Fibroblast of the aortic adventitia (primary cell): ENCODE measurements around the gene PEX14. TPM values are rescaled to one million over a fixed set of nuclear protein-coding genes. Genes with fewer than 3 reads are reported as not detected.
A peak's percentile ranks its signal among the peaks of the same experiment; 100 is the strongest.

Source experiments
- DNase-seq: peaks from one replicate; pipeline ENCODE4 v3.0.0-alpha.2; 2010; ENCODE audit warnings: low read depth
- H3K4me3 ChIP-seq: 2 replicates; pipeline ENCODE4 v1.5.1; 2011; ENCODE audit warnings: low read depth, mild to moderate bottlenecking, control low read depth, low read length, moderate library complexity
- total RNA-seq: library from RNA; depleted of rRNA; stranded (reverse); fragments of >200 nt; gene quantifications from 2 replicates; pipeline ENCODE4 v1.2.3, GENCODE V29; 2012; ENCODE audit warnings: low replicate concordance
- TF ChIP-seq, protein P1 (sequence below): IDR thresholded peaks from 2 replicates; pipeline ENCODE4 v1.5.1; 2011; ENCODE audit warnings: mild to moderate bottlenecking, low read length, control low read depth, inconsistent platforms; ENCODE audit not compliant: insufficient read depth

The PEX14 gene
- total RNA-seq, 1 donor: 12.2 TPM

DNA sequence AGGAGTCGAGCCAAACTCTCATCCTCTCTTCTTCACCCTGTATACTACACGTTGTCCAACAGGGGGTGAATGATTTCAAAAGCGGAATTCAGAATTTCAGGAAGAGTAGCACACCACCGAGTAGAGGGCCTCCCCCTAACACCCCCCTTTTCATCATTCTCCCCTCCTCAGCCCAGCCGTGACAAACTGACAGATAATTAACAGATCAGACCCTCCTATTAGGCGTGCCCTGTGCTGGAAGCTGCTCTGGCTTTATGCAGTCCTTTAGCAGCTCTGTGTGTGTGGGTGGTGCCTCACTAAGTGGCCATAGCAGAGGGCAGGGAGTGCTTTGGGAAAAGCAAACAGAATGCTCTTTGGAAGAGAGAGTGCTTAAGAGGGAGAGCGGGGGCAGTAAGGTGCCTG is 44.3 kb downstream of the PEX14 start:
- no peak for DNase-seq
- H3K4me3 ChIP-seq: no peak overlapping the region
- TF ChIP-seq, protein P1, sequence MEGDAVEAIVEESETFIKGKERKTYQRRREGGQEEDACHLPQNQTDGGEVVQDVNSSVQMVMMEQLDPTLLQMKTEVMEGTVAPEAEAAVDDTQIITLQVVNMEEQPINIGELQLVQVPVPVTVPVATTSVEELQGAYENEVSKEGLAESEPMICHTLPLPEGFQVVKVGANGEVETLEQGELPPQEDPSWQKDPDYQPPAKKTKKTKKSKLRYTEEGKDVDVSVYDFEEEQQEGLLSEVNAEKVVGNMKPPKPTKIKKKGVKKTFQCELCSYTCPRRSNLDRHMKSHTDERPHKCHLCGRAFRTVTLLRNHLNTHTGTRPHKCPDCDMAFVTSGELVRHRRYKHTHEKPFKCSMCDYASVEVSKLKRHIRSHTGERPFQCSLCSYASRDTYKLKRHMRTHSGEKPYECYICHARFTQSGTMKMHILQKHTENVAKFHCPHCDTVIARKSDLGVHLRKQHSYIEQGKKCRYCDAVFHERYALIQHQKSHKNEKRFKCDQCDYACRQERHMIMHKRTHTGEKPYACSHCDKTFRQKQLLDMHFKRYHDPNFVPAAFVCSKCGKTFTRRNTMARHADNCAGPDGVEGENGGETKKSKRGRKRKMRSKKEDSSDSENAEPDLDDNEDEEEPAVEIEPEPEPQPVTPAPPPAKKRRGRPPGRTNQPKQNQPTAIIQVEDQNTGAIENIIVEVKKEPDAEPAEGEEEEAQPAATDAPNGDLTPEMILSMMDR: no peak

DNA sequence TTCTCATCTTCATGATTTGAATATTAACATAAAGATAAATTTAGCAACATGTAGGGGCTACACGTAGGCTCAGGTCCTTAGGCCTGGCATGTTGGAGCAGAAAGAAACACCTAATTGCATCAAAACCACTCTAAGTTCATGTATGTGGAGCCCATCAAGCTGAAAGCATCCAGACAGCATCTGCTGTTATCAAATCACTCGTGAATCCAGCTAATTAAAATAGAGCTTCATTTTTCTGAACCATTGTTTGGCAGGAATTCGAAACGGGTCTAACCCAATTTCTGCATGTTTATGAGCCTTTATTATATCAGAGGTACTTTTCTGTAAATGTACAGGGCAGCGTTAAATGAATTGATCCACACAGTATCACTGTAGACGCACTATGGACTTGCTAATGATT is 45.7 kb downstream of the PEX14 start:
- no peak overlapping the region for H3K4me3 ChIP-seq
- TF ChIP-seq, protein P1: no peak
- DNase-seq: no peak

DNA sequence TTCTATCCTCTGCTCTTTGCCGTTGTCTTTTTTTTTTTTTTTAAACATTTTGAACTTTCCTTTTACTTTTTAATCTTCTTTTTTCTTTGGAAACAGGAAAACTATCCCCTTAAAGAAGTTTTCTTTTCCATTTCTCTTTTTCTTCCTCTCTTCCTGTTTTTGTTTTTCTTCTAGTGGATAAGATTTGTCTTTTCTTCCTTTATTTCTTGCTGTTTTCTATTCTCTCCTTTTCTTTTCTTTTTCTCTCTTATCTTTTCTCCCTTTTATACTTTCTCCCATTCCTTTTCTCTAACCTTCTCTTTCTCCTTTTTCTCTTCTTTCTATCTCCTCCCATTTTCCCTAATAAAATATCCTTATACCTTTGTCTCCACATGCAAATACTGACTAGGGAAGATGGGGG is 46.2 kb downstream of the PEX14 start:
- H3K4me3 ChIP-seq: no peak overlapping the region
- TF ChIP-seq, protein P1: no peak
- no peak for DNase-seq

DNA sequence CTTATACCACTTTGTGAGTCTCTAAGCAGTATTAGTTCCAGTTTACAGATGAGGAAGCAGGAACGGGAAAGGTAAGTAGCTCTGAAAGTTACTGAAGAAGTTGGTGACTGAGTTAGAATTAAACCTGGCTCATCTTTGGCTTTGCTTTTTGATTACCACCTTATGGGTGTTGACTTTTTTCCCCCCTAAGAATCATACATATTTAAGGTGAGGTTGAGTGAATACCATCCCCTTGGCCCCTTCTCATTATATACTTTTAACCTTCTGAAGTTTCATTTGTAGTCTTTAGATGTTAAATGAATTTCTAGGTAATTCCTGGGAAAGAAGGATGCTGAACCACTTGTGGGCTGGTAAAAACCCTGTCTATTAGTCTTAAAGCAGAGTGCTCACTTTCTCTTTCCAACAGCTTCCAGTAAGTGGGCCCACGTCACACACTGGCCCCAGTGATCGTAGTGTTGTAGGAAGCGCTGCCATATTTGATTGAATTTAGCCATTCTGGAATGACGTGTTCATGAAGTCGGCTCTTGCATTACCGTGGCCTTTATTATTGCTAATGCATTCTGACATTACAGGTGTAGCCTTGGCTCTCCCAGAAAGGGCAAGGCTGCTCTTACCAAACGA is 46.9 kb downstream of the PEX14 start:
- TF ChIP-seq, protein P1: no peak
- no peak for DNase-seq
- H3K4me3 ChIP-seq: no peak overlapping the region

- no peak overlapping the region for H3K4me3 ChIP-seq
- TF ChIP-seq, protein P1: no peak
- DNase-seq: peak; percentile 20
Observed at GRCh38 chr1:10522322-10522860, 47.6 kb downstream of the PEX14 start.

- no peak for DNase-seq
- TF ChIP-seq, protein P1: no peak
- no peak overlapping the region for H3K4me3 ChIP-seq
Observed at GRCh38 chr1:10525208-10525607, 50.5 kb downstream of the PEX14 start.
